Activated CD8-positive, alpha-beta T cell treated with anti-CD3 and anti-CD28 coated beads for 36 hours (primary cell): Measurements from ENCODE around the gene CLC. TPM values are rescaled to one million over a fixed set of nuclear protein-coding genes. Genes with fewer than 3 reads are reported as not detected.
"Not testable (repeated sequence)": the region's sequence is repeated elsewhere in the genome, so short reads cannot be mapped to it uniquely, and the experiment has no call there.

Source experiments
- ATAC-seq: fragments of 200-7000 bp; cut with Tn5 transposase; one replicate; pipeline ENCODE4 v1.10.0; 2021; ENCODE audit warnings: mild to moderate bottlenecking, moderate library complexity
- CTCF ChIA-PET: fragments of 350-600 bp; sonication (Branson Sonifier 250); formaldehyde crosslinking; loops from one replicate; lab custom pipeline; 2021; ENCODE audit warnings: antibody characterized with exemption; lab: Charles Lee
- POLR2A ChIA-PET: fragments of 350-600 bp; sonication (Branson Sonifier 250); formaldehyde crosslinking; loops from one replicate; lab custom pipeline; 2021; ENCODE audit warnings: antibody characterized with exemption; lab: Charles Lee
- DNase-seq: peaks from one replicate; pipeline ENCODE4 v3.0.0-alpha.2; 2020
- H3K27ac Mint-ChIP-seq: one replicate; pipeline ENCODE4 v1.8.0; 2021; ENCODE audit warnings: mild to moderate bottlenecking, mixed read lengths
- H3K27me3 Mint-ChIP-seq: one replicate; pipeline ENCODE4 v1.8.0; 2021; ENCODE audit warnings: mixed read lengths
- H3K36me3 Mint-ChIP-seq: one replicate; pipeline ENCODE4 v1.8.0; 2021; ENCODE audit warnings: low read depth, mixed read lengths
- H3K4me1 Mint-ChIP-seq: one replicate; pipeline ENCODE4 v1.8.0; 2021; ENCODE audit warnings: low read depth, mixed read lengths
- H3K4me3 Mint-ChIP-seq: one replicate; pipeline ENCODE4 v1.8.0; 2021; ENCODE audit warnings: mild to moderate bottlenecking, moderate library complexity, mixed read lengths
- H3K9me3 Mint-ChIP-seq: one replicate; pipeline ENCODE4 v1.8.0; 2021; ENCODE audit warnings: mixed read lengths
- CTCF ChIP-seq: fragments of 200-600 bp; IDR thresholded peaks from one replicate; pipeline ENCODE4 v1.8.0; 2022; ENCODE audit warnings: antibody characterized with exemption, mild to moderate bottlenecking
- intact Hi-C: fragments of 100-400 bp; cut with micrococcal nuclease; formaldehyde crosslinking; loops from one replicate; pipeline ENCODE4 v1.10.0; 2022
- total RNA-seq, 2 experiments: library from RNA; stranded (reverse); gene quantifications; one replicate each; pipeline ENCODE4 v1.2.3, GENCODE V29; 2021

Gene CLC
- total RNA-seq, 2 experiments from 2014 or later = not detected

GRCh38 chr19:39727070-39727800, 10.6 kb downstream of the CLC start:
- POLR2A ChIA-PET = interaction anchor here (0.6 kb wide), 1 partner anchor 195 kb away, joined by 3 read pairs; the partner anchor contains the start of gene EID2B

GRCh38 chr19:39725995-39726394, 11.8 kb downstream of the CLC start:
- Mint-ChIP-seq H3K36me3 (no peaks in the 10 kb centered on the region), H3K9me3 (no peaks in the 10 kb centered on the region), H3K27me3 (peaks cover 50% of the 10 kb centered on the region), H3K4me3 (no peak overlapping the region), H3K27ac (no peak overlapping the region), H3K4me1 (no peaks in the 10 kb centered on the region)
- ATAC-seq (no peak), DNase-seq (no peak)
- TF ChIP-seq CTCF = no peak
- POLR2A ChIA-PET = no interaction called here
- intact Hi-C loops = no loop called here
- CTCF ChIA-PET = no interaction called here

More at GRCh38 chr19:39727070-39727800, 10.6 kb downstream of the CLC start:
- Mint-ChIP-seq H3K4me3 (no peak overlapping the region), H3K27me3 (peaks cover 54% of the 10 kb centered on the region), H3K4me1 (no peaks in the 10 kb centered on the region), H3K36me3 (no peaks in the 10 kb centered on the region), H3K27ac (no peak overlapping the region), H3K9me3 (no peaks in the 10 kb centered on the region)
- DNase-seq (no peak), ATAC-seq (no peak)
- intact Hi-C loops = no loop called here
- CTCF ChIA-PET = no interaction called here
- TF ChIP-seq CTCF = no peak

GRCh38 chr19:39720144-39720543, 17.7 kb downstream of the CLC start:
- intact Hi-C loops, H3K27ac Mint-ChIP-seq, H3K9me3 Mint-ChIP-seq, CTCF ChIA-PET, DNase-seq, H3K4me3 Mint-ChIP-seq, ATAC-seq, H3K4me1 Mint-ChIP-seq, H3K36me3 Mint-ChIP-seq, POLR2A ChIA-PET: not testable (repeated sequence)
- H3K27me3 Mint-ChIP-seq = peaks cover 54% of the 10 kb centered on the region

- H3K27ac Mint-ChIP-seq = no peak overlapping the region
- intact Hi-C loops = no loop called here
- CTCF ChIA-PET = no interaction called here
Observed at GRCh38 chr19:39710333-39710890, 27.4 kb downstream of the CLC start.

More at GRCh38 chr19:39710333-39710890, 27.4 kb downstream of the CLC start:
- Mint-ChIP-seq H3K4me3 (no peak overlapping the region), H3K36me3 (peaks cover 1% of the 10 kb centered on the region), H3K4me1 (peaks cover 11% of the 10 kb centered on the region), H3K9me3 (peaks cover 4% of the 10 kb centered on the region), H3K27me3 (peaks cover 20% of the 10 kb centered on the region)
- TF ChIP-seq CTCF = no peak
- POLR2A ChIA-PET = interaction anchor here (0.6 kb wide), 1 partner anchor 695 kb away, joined by 3 read pairs; no protein-coding TSS in a partner anchor
- DNase-seq (no peak), ATAC-seq (no peak)
